ENCODE results near the gene GABRQ.

- TF ChIP-seq MZF1 (tag by site-specific recombination; IDR thresholded peaks at IDR 0.05; ENCODE audit: borderline replicate concordance) (no peak), TCF7L2 (IDR thresholded peaks at IDR 0.05; ENCODE audit: borderline replicate concordance, low read depth, low read length) (no peak), ZNF18 (tag by site-specific recombination; IDR thresholded peaks at IDR 0.05) (no peak), ZNF571 (tag by site-specific recombination; IDR thresholded peaks at IDR 0.05) (no peak), YY1 (tag by site-specific recombination; IDR thresholded peaks at IDR 0.05) (no peak), PBX3 (CRISPR knock-in tag; IDR thresholded peaks at IDR 0.05) (no peak), ZNF544 (tag by site-specific recombination; IDR thresholded peaks at IDR 0.05) (no peak), ZNF76 (tag by site-specific recombination; IDR thresholded peaks at IDR 0.05; ENCODE audit: borderline replicate concordance, low read depth) (no peak), ZNF629 (tag by site-specific recombination; IDR thresholded peaks at IDR 0.05) (no peak), CTCF (tag by site-specific recombination; IDR thresholded peaks at IDR 0.05) (no peak)
These were observed 17.8 kb upstream of the GABRQ start for GRCh38 chrX:152619897-152620296.

All from HEK293 (cell line).